Gastrocnemius medialis (tissue), 4 donors: ENCODE measurements around the gene INPP5J. TPM values are rescaled to one million over a fixed set of nuclear protein-coding genes. Genes with fewer than 3 reads are reported as not detected.
A peak's percentile ranks its signal among the peaks of the same experiment; 100 is the strongest.

Experiments used
- ATAC-seq, 2 donors: fragments of 150-250 bp; one replicate each; pipeline ENCODE4 v1.9.1; 2016
- DNase-seq, 2 donors: peaks; one replicate each; pipeline ENCODE4 v3.0.0-alpha.2; 2019
- H3K27ac ChIP-seq, 4 donors: fragments of 200-600 bp; sonication (generic); 1 replicate in 1 of 4; 2 replicates in 3 of 4; pipeline ENCODE4 v1.5.1; 2016 to 2018; ENCODE audit warnings: mild to moderate bottlenecking in 2 of 4, moderate library complexity in 1 of 4
- H3K27me3 ChIP-seq, 3 donors: fragments of 200-600 bp; sonication (generic) in 2 of 3; 1 replicate in 1 of 3; 2 replicates in 2 of 3; pipeline versions ENCODE4 v1.5.1 to v1.6.0; 2016 to 2019; ENCODE audit warnings: mild to moderate bottlenecking in 1 of 3, moderate library complexity in 1 of 3
- H3K36me3 ChIP-seq, 2 donors: fragments of 200-600 bp; sonication (generic) in 1 of 2; one replicate each; pipeline ENCODE4 v1.5.1; 2017 to 2018
- H3K4me1 ChIP-seq, 2 donors: fragments of 200-600 bp; sonication (generic) in 1 of 2; one replicate each; pipeline ENCODE4 v1.5.1; 2016 to 2017; ENCODE audit warnings: mild to moderate bottlenecking in 2 of 2
- H3K4me3 ChIP-seq, 4 donors: fragments of 200-600 bp; sonication (generic) in 3 of 4; 1 replicate in 1 of 4; 2 replicates in 3 of 4; pipeline ENCODE4 v1.5.1; 2016 to 2019; ENCODE audit warnings: mild to moderate bottlenecking in 2 of 4
- H3K9me3 ChIP-seq, 3 donors: fragments of 200-600 bp; sonication (generic) in 2 of 3; 1 replicate in 1 of 3; 2 replicates in 2 of 3; pipeline ENCODE4 v1.5.1; 2016 to 2019
- CTCF ChIP-seq, 5 experiments: fragments of 450-650 bp in 3 of 5; fragments of 200-600 bp in 2 of 5; sonication (generic) in 2 of 5; IDR thresholded peaks in 4 of 5; conservative IDR thresholded peaks in 1 of 5; 1 replicate in 4 of 5; 2 replicates in 1 of 5; pipeline ENCODE4 v1.5.1; 2016 to 2019; ENCODE audit warnings: antibody characterized with exemption in 5 of 5, mild to moderate bottlenecking in 3 of 5, moderate library complexity in 3 of 5
- POLR2A ChIP-seq, 2 donors: fragments of 450-650 bp; IDR thresholded peaks; one replicate each; pipeline ENCODE4 v1.6.1; 2017; ENCODE audit warnings: antibody characterized with exemption in 2 of 2, mild to moderate bottlenecking in 2 of 2, moderate library complexity in 2 of 2
- in situ Hi-C, 4 donors: fragments of 200-750 bp; cut with MboI; loops; one replicate each; pipeline versions ENCODE4 v1.15.0 to v1.8.0; 2017; ENCODE audit warnings: low sequenced_read_pairs in 4 of 4
- intact Hi-C: fragments of 100-400 bp; cut with DNase I; formaldehyde crosslinking; loops from one replicate; pipeline ENCODE4 v1.15.1; 2023; ENCODE audit warnings: low total_unique reads
- total RNA-seq, 4 donors: library from RNA; depleted of rRNA; stranded (reverse); fragments of >200 nt; gene quantifications; one replicate each; pipeline versions ENCODE4 v1.1.0 to v1.2.3, GENCODE V29; 2016

Gene INPP5J
- total RNA-seq, 4 donors from 2014 or later, result 0.15 to 0.33 (median 0.28) TPM

- Histone ChIP-seq H3K27me3 (peaks cover 0 to 4% (median 0%) of the 10 kb centered on the region in 3 donors), H3K9me3 (no peaks in the 10 kb centered on the region), H3K27ac (no peak overlapping the region), H3K4me3 (no peak overlapping the region), H3K36me3 (no peaks in the 10 kb centered on the region), H3K4me1 (peaks cover 0 to 2% of the 10 kb centered on the region in 2 donors)
- ATAC-seq, result no peak
- DNase-seq, result no peak
- intact Hi-C loops (no loop called here), in situ Hi-C loops (loop anchor here in 2 of 4 donors (10.0 to 25.0 kb wide), 2 partner anchors 189 to 381 kb away; no protein-coding TSS in a partner anchor)
- TF ChIP-seq POLR2A (IDR thresholded peaks at IDR 0.05), result no peak
- no peak for TF ChIP-seq CTCF (IDR thresholded peaks at IDR 0.05 in 4 of 5, conservative IDR thresholded peaks at IDR 0.05 in 1 of 5)
Measured at GRCh38 chr22:31143537-31143936, 20.8 kb downstream of the INPP5J start.

- Histone ChIP-seq H3K4me1 (peaks cover 0 to 9% of the 10 kb centered on the region in 2 donors), H3K4me3 (no peak overlapping the region), H3K27ac (no peak overlapping the region), H3K9me3 (no peaks in the 10 kb centered on the region), H3K27me3 (peaks cover 0 to 4% (median 0%) of the 10 kb centered on the region in 3 donors), H3K36me3 (no peaks in the 10 kb centered on the region)
- DNase-seq (no peak), ATAC-seq (no peak)
- in situ Hi-C loops, result loop anchor here in 2 of 4 donors (10.0 to 25.0 kb wide), 2 partner anchors 189 to 382 kb away; no protein-coding TSS in a partner anchor
- intact Hi-C loops, result no loop called here
- TF ChIP-seq CTCF (IDR thresholded peaks at IDR 0.05 in 4 of 5, conservative IDR thresholded peaks at IDR 0.05 in 1 of 5) (no peak), POLR2A (IDR thresholded peaks at IDR 0.05) (no peak)
Measured at GRCh38 chr22:31144223-31144622, 21.5 kb downstream of the INPP5J start.

GRCh38 chr22:31148488-31148887 is 25.7 kb downstream of the INPP5J start:
- Histone ChIP-seq H3K9me3 (no peaks in the 10 kb centered on the region), H3K36me3 (no peaks in the 10 kb centered on the region), H3K27ac (peak overlapping the region; percentile 36 to 70 (median 57)), H3K27me3 (no peaks in the 10 kb centered on the region), H3K4me1 (peaks cover 0 to 9% of the 10 kb centered on the region in 2 donors), H3K4me3 (no peak overlapping the region)
- in situ Hi-C loops (loop anchor here in 2 of 4 donors (5.0 to 25.0 kb wide), 3 partner anchors 56 to 386 kb away; no protein-coding TSS in a partner anchor), intact Hi-C loops (loop anchor here (5.0 kb wide), 1 partner anchor 201 kb away; no protein-coding TSS in a partner anchor)
- ATAC-seq (peak; percentile 23 to 32), DNase-seq (no peak)
- TF ChIP-seq CTCF (IDR thresholded peaks at IDR 0.05 in 4 of 5, conservative IDR thresholded peaks at IDR 0.05 in 1 of 5) (no peak), POLR2A (IDR thresholded peaks at IDR 0.05) (no peak)

- peak; percentile 27 to 56 for DNase-seq
- H3K4me1 ChIP-seq, result peaks cover 0 to 9% of the 10 kb centered on the region in 2 donors
- in situ Hi-C loops (loop anchor here in 2 of 4 donors (5.0 to 25.0 kb wide), 3 partner anchors 57 to 387 kb away; no protein-coding TSS in a partner anchor), intact Hi-C loops (loop anchor here (1.0 to 5.0 kb wide), 3 partner anchors 42 to 202 kb away; partner anchors contain the start of gene SELENOM)
- H3K9me3 ChIP-seq, result no peaks in the 10 kb centered on the region
- no peak overlapping the region for H3K4me3 ChIP-seq
- ATAC-seq, result peak; percentile 90 to 96
- TF ChIP-seq CTCF (IDR thresholded peaks at IDR 0.05 in 4 of 5, conservative IDR thresholded peaks at IDR 0.05 in 1 of 5) (peak; percentile 87 to 95 (median 93)), POLR2A (IDR thresholded peaks at IDR 0.05) (no peak)
- H3K27ac ChIP-seq, result peak overlapping the region; percentile 36 to 70 (median 57)
- H3K36me3 ChIP-seq, result no peaks in the 10 kb centered on the region
- no peaks in the 10 kb centered on the region for H3K27me3 ChIP-seq
Measured at GRCh38 chr22:31148953-31149627, 26.3 kb downstream of the INPP5J start.
